Frontal cortex (tissue), 4 donors: ENCODE results near the gene FBXO10. TPM values are rescaled to one million over a fixed set of nuclear protein-coding genes. Genes with fewer than 3 reads are reported as not detected.

Source experiments
- DNase-seq, 2 donors: peaks; one replicate each; pipeline ENCODE4 v3.0.0; 2012; ENCODE audit warnings: low spot score in 2 of 2
- FAIRE-seq: peaks from 2 replicates; lab custom pipeline; 2012; peaks lifted over from hg19 to GRCh38; lab: Jason Lieb, UNC
- total RNA-seq: library from RNA; depleted of rRNA; stranded (reverse); fragments of >200 nt; gene quantifications from one replicate; pipeline ENCODE4 v1.2.3, GENCODE V29; 2014
- donor health status: control.
- donor health status: control.
- donor health status: control.

The FBXO10 gene
- total RNA-seq, 1 donor from 2014 or later, result 8.6 TPM

DNA sequence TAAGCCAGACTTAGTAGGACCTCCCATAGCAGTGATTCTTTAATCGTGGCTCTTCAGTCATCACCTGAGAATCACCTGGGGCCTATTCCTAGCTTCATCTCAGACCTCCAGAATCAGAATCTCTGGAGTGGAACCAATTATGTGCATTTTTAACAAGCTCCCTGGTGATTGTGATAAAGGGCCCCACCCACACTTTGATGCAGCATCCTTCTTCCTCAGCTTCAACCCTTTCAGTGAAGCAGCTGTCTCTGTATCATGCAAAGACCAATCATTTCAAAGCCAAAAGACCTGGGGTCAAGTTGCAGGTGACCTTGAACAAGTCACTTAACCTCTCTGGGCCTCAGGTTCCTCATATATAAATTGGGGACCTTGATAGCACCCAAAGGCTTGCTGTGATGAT, 17.1 kb downstream of the FBXO10 start:
- DNase-seq, result no peak
- no peak for FAIRE-seq

DNA sequence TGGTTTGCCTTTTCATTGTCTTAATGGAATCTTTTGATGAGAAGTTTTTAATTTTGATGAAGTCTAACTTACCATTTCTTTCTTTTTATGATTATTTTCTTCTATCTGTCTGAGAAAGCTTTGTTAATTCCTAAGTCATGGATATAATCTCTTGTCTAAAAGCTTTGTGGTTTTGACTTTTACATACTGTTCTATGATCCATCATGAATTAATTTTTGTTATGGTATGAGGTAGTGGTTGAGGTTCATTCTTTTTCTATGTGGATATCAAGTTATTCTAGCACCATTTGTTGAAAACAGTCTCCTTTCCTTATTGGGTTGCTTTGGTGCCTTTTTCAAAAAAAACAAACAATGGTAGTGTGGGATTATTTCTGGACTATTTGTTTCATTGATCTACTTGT, 20.4 kb downstream of the FBXO10 start:
- FAIRE-seq, result no peak

DNA sequence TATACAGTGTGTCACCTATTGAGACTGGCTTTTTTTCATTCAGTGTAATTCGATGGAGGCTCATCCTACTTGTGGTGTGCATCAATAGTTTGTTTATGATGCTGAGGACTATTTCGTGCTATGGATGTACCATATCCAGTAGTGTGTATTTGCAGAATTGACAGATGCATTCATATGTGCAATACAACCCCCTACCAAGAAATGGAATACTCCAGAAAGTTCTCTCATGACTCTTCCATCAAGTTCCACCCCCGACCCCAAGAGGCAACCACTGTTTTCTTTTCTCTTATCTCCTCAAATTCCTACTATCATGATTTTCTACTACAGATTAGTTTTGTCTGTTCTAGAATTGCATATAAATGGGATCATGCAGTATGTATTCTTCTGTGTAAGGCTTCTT, 21.9 kb downstream of the FBXO10 start:
- DNase-seq, result no peak
- FAIRE-seq, result no peak

More for the DNA sequence above, 20.4 kb downstream of the FBXO10 start:
- no peak for DNase-seq

DNA sequence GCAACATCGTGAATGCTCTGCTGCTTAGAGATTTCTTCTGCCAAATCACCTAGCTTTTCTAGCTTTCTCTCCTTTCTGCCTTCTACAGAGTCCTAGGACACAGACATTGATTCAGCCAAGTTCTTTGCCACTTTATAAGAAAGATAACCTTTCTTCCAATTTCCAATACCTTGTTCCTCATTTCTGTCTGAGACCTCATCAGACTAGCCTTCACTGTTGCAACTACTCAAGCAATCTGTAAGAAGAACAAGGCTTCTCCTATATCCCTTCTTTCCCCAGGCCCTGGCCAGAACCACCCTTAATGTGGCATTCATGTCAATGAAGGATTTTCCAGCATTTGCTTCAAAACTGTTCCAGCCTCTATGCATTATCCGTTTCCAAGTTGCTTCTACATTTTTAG, 24.3 kb downstream of the FBXO10 start:
- no peak for DNase-seq
- no peak for FAIRE-seq

DNA sequence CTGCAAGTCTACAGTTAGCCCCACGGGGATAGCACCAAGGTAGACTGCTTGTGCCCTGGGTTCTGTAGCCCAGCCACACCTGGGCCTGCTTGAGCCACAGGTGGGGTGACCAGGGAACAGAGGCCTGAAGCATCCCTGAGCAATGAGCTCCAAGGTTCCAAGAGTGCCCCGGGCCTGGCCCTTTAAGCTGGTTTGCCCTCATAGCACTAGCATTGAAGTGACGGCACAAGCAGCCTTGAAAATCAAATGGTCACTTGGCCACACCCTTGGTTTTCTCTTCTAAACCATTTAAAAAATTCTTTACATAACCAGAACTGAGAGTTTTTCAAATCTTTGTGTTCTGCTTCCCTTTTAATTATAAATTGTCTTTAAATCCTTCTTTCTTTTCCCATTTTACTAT, 24.7 kb downstream of the FBXO10 start:
- FAIRE-seq (no peak), DNase-seq (no peak)

DNA sequence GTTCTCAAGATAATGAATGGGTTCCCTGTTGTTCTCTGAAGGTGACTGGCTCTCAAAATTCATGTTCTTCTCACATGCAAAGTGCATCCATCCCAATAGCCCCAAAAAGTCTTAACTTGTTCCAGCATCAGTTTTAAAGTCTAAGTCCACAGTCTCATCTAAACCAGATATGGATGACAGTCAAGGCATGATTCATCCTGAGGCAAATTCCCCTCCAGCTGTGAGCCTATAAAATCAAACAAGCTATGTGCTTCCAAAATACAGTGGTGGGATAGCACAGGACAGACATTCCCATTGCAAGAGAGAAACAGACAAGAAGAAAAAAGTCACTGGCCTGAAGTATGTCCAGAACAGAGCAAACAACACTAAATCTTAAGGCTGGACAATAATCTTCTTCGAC, 25.4 kb downstream of the FBXO10 start:
- FAIRE-seq, result no peak
- DNase-seq, result no peak

DNA sequence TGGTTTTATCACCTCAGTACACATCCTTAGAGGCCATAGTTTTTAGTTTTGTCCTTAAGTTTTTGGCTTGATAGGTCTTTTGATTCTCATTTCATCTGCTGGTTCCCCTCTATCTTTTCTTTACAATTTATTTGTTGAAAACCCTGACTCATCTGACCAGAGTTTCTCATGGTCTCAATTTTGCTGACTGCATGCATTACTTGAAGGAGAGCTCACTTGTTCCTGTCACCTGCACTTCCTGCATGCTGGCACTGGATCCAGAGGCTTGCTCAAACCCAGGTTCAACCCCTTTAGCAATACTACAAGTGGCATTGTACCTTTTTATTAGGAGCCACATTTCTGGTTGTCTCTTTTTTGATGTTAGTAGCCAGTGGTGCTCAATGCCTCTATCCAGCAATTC, 26.7 kb downstream of the FBXO10 start:
- FAIRE-seq (no peak), DNase-seq (no peak)

DNA sequence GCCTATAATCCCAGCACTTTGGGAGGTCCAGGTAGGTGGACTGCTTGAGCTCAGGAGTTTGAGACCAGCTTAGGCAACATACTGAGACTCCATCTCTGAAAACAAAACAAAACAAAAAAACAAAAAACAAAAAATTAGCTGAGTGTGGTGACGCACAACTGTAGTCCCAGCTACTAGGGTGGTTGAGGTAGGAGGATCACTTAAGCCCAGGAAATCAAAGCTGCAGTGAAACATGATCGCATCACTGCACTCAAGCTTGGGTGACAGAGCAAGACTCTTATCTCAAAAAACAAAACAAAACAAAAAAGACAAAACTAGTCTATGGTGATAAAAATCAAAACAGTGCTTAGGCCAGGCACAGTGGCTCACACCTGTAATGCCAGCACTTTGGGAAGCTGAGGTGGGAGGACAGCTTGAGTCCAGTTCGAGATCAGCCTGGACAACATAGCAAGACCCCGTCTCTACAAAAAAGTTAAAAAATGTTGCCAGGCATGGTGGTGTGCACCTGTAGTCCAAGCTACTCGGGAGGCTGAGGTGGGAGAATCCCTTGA, 28.8 kb downstream of the FBXO10 start:
- FAIRE-seq (no peak), DNase-seq (no peak)

DNA sequence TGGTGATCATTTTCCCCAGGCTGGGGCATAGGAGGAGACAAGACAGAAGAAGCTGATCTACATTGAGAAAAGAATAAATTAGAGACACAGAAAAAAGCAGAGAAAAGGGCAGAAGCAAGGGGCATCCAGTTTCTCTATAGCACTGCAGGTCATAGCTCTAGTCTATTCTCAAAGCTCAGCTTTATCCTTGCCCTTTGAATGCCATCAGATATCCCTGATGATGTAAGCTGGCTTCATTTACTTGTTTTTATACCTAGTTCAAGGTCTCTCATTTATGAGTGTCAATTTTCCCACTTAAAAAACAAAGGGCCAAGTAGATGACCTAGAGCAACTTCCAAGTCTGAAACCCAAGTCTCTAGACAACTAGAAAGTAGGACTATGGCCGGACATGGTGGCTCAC, 32.7 kb downstream of the FBXO10 start:
- DNase-seq (no peak), FAIRE-seq (no peak)

DNA sequence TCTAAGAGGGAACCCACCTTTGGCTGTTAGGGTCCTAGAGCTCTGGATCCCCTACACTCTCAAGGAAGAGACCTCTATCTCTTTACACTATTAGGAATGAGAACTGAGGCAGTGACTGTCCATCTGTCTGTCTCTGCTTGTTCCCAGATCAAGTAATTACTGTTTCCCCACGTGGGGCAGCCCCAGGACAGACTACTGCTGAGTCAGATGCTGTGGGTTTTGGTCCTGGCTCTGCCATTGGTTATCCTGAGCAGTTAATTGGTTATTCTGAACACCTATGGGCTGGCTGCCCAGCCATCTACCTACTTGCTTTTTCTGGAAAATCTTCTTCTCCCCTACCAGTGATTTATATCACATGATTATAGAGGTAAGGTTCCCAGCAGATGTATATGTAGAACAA, 33.3 kb downstream of the FBXO10 start:
- FAIRE-seq (no peak), DNase-seq (no peak)

DNA sequence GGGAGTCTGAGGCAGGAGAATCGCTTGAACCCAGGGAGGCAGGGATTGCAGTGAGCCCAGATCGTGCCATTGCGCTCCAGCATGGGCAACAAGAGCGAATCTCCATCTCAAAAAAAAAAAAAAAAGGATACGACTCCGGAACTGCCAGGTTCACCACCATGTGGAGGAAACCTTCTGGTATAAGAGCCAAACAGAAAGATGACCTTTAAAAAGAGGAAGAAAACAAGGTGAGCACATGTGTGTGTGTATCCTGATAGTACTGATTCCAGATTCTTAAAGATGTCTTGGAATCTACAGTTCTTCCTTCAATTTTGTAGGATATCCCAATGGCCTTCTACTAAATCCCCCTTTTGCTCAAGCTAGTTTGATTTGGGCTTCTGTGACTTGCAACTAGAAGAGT, 33.7 kb downstream of the FBXO10 start:
- FAIRE-seq (no peak), DNase-seq (no peak)

DNA sequence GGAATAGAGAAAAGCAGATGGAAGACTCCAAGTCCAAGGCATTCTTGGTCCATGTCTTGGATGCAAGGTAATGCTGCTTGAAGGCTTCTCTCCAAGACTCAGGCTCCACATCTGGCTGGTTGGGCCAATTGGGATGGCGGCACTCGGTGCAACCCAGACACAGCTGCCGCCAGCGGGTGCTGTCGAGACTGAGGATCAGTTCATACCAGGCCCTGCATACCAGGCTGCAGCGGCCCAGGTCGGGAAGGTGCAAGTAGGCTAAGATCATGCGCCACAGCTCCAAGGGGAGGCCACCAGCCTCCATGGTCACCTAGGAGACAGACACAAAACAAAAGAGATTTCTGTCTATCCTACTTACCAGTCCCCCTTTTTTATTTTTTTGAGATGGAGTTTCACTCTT, 34.7 kb downstream of the FBXO10 start:
- no peak for DNase-seq
- FAIRE-seq, result no peak

DNA sequence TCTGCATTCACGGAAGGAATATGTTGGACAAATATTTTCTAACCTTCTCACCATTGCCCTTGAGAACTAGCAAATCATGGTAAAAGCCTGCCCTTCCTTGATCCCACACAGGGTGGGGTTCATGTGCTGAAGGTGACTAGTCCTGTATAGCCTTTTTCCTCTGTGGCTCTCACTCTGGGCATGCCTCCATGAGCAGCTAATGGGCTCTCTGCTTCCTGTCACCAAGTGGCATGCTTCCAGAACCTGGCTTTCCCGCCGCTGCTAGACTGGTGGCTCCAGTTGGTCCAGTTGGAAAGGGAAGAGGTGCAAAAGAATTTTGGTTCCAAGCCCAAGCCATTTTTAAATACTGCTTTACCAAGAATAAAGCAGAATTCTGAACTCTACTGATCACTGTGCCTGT, 35.5 kb downstream of the FBXO10 start:
- FAIRE-seq (no peak), DNase-seq (no peak)

DNA sequence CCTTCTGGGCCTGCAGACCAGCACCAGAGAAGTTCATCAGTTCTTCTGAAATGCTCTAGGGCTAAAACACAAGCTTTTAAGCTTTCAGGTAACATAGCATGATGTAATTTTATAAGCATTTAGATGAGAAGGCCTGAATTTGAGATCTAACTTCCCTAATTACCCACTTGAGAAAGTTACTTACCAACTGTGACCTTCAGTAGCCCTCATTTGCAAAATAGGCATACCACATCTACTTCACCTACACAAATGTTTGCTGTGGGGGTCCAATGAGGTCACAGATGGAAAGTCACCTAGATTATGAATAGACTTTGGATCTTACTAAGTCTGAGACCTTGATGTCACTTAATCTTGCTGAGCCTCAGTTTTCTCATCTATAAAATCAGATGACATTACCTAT, 36.5 kb downstream of the FBXO10 start:
- FAIRE-seq (no peak), DNase-seq (no peak)

DNA sequence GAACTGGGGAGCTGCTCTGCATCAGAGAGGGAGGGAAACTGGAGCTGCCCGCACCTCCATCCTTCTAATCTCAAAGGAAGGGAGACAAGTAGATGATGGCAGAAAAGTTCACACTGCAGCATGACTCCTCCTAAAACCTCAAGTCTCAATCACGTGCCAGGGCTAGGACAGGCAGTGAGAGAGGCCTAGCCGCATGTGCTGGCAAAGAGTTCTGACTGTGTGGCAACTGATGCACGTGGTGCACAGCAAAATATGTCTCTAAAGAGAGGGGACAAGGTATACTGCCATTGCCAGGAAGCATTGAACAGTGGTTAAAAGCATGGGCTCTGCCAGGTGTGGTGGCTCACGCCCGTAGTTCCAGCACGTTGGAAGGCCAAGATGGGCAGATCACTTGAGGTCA, 38.1 kb downstream of the FBXO10 start:
- no peak for DNase-seq
- no peak for FAIRE-seq

DNA sequence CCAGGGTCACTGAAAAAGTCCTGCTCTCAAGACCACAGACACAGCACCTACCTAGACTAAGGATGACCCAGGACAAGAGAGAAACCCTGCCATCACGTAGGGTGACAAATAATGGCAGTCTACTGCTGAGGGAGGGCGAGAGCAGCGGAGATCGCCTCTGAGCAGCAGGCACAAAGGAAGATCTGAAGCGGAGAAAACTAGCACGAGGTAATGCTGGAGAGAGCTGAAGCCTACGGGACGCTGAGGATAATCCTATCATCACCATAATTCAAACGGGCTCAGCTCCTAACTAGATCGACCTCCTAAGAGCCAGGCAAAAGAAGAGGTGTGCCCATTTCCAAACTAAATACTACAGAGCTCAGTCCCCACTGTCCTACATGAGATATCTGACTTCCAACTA, 41.3 kb downstream of the FBXO10 start:
- no peak for FAIRE-seq
- no peak for DNase-seq

DNA sequence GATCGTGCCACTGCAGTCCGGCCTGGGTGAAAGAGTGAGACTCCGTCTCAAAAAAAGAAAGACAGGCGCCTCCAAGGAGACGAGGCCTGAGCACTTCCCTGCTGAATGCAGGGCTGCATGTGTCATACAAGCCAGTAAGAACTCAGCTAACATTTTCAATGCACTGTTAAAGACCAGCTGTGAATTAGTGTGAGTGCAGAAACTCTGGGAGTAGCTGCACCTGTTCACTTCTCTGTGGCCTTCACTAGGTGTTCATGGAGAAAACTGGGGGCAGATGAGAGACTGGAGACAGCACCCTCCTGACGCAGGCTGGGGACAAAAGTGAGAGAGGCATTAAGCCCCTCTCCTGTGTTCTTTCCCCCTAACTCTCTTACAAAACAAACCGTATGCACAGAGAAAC, 41.8 kb downstream of the FBXO10 start:
- no peak for DNase-seq
- no peak for FAIRE-seq

DNA sequence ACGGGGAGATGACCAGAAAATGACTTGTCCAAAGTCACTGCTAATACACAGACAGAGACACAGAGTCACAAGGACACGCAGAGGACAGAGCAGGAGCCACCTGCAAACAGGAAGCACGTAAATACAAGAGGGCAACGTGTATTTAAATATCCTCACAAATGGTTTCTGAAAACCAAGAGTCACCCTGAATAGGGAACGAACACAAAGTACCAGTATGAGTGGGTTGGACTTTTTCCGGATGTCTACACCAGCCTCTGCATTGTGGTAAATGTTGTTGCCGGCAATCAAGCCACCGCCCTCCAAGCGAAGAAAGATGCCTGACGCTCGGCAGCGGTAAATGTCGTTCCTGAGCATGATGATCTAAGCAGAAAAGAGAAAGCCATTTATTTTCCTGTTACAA, 44.5 kb downstream of the FBXO10 start:
- FAIRE-seq (no peak), DNase-seq (no peak)

DNA sequence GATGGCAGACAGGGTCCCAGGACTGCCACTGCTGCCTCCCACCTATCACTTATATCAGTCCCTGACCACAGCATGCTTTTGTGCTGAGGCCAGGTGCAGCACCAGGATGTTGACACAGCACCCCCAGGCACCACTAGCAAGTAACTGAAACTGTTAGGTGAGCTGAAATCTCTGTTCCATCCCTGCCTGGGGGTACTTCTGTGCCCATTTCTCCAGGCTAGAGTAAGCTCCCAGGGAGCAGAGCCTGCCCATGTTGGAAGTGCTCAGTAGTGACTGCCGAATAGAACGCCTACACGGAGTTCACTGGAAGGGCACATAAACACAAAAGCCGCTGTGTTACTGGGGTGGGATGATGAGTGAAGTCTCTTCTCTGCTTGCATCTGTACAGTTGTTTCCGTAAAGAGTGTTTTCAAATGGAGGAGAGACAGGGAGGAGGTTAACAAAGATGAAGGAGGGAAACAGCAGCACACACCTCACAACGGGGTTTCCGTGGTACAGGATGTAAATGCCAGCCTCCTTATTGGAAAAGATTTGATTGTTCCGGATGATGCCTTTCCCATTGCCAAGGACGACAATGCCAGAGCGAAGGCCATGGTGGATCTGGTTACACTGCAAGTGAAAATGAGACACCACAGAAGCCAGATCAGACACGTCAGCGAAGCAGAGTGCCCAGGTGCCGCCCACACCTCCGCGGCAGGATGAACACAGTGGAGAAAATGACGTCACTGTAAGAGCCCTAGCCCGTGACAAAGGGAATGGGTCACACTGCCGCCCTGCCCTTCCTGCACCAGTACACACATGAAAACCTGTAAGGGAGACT, 47.3 kb downstream of the FBXO10 start:
- FAIRE-seq (no peak), DNase-seq (peak in 1 of 2 donors; percentile 15)

DNA sequence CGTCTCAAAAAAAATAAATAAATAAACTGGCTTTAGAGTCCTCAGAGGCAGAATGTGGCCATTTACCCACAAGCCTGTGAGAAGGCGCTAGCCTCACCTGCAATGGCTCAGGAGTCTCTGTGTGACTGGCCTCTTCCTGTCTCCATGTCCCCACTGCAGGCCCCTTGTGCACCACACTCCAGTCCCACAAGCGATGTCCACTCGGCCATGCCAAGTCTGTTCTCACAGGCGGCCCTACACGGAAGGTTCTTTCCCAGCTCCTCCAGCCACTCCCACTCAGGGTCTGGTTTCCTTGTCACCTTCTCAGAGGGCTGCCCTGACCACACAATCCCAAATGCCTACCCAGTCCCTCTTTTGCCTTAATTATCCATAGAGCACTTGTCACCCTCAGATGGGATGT, 52.3 kb downstream of the FBXO10 start:
- FAIRE-seq (no peak), DNase-seq (no peak)

DNA sequence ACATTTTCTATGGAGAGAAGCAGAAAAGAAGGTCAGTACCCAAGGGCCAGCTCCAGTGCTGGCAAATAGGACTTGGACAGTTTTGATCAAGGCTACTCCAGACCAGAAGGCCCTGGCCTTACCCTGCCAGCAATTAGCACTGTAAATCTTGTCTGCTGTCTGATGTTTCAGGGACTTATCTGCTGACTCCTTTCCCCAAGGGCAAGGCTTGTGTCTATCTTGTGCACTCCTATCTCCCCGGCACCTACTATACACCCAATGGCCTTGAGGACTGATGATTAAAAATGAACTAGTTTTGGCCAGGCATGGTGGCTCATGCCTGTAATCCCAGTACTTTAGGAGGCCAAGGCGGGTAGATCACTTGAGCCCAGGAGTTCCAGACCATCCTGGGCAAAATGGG, 53.2 kb downstream of the FBXO10 start:
- no peak for DNase-seq
- no peak for FAIRE-seq

DNA sequence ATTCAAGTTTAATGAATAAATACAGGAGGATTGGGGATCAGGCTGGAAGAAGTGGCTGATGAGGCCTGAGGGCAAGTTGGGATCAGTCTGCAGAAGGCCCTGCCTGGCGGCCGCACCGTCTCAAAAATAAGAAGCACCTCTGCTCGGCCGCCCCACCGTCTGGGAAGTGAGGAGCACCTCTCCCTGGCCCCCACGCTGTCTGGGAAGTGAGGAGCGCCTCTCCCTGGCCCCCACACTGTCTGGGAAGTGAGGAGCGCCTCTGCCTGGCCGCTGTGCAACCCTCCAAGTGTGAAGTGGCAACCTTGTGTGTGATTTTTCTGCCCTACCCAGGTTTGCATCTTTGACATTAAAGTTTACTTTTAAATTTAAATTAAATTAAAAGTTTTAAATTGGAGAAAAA, 55.1 kb downstream of the FBXO10 start:
- FAIRE-seq (no peak), DNase-seq (no peak)
